ENCODE data around the gene TMEM151B.

Gene TMEM151B

DNA sequence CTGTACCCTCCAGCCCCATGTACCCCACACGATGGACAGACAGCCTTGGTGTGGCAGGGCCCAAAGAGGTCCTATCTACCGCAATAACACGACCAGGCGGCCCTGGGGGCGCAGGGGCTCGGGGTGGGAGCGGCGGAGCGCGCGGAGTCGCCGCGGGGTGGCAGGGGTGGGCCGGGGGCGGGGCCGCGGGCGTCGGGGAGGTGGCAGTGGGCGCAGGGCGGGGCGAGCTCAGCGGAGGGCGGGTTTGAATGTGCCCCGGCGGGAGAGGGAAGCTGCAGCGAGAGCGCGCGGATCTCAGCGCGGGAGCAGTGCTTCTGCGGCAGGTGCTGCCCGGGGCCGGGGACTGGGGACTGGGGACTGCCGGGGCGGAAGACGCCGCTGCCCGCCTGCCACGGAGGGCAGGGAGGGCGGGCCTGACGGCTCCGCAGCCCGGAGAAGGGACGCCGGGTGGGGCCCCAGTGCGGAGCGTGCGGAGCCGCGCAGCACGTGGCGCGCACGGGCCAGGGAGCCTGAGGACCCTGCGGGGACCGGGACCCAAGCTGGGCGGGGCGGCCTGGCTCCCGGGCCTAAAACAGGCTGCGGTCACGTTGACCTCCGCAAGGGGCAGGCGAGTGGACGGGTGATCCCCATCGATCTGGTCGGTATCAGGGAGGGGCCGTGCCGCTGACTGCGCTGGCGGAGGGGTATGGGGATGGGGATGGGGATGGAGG lies 46.8 kb upstream of the TMEM151B start, which contains the start of gene SLC29A1:
SLC29A1 (plus strand) TSS at position 277 of the 710 bp plus-strand sequence. CDS start 3,719 bp downstream, outside the sequence.
- peak within 1 kb of the TSS; percentile 86 for H3K27ac ChIP-seq

DNA sequence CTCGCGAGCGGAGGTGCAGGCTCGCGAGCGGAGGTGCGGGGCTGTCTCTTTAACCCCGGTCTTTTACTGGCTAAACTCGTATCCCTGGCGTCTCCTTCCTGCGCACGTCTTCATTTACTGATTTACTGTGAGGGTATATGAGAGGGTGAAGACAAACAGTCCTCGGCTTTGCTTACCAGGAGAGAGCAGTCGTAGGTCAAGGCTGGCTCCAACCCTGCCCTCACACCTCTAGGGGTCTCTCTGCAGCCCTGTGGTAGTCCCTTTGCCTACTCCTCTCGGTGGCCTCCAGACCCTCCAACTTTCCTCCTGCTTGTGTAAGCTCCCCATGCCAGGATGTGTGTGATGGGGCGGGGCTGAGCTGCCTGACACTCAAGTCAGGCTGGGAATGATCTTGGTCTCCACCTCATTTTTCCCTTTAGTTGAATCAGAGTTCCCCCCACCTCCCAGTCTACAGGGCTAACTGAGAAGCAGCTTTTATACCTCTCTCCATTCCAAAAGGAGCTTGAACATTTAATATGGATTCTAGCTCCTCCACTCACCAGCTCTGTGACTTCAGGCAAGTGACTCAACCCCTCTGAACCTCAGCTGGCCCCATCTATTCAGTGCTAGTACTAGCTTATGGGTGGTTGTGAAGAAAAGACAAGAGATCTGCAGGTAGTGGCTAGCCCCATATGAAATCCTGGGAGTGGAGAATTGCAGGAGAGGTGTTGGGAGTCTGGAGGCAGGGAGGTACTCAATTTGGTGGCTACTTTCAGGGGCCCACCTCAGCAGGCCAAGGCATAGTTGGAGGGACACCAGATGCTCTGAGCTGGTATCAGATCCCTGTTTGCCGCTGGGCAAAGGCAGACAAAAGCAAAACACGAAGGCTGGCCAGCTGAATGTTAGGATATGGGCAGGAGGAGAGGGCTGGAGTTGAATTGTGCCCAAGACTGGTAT lies 46.0 kb upstream of the TMEM151B start:
- CTCF ChIA-PET = interaction anchor here (0.6 to 2.7 kb wide), 3 partner anchors 10 to 273 kb away, joined by 4 to 11 read pairs (median 5); no protein-coding TSS in a partner anchor
- DNase-seq (ENCODE audit: low spot score) = no peak
- POLR2A ChIA-PET (ENCODE audit: low non-redundant PET) = no interaction called here
- peak overlapping the region; percentile 86 for H3K27ac ChIP-seq
- TF ChIP-seq, protein P1, sequence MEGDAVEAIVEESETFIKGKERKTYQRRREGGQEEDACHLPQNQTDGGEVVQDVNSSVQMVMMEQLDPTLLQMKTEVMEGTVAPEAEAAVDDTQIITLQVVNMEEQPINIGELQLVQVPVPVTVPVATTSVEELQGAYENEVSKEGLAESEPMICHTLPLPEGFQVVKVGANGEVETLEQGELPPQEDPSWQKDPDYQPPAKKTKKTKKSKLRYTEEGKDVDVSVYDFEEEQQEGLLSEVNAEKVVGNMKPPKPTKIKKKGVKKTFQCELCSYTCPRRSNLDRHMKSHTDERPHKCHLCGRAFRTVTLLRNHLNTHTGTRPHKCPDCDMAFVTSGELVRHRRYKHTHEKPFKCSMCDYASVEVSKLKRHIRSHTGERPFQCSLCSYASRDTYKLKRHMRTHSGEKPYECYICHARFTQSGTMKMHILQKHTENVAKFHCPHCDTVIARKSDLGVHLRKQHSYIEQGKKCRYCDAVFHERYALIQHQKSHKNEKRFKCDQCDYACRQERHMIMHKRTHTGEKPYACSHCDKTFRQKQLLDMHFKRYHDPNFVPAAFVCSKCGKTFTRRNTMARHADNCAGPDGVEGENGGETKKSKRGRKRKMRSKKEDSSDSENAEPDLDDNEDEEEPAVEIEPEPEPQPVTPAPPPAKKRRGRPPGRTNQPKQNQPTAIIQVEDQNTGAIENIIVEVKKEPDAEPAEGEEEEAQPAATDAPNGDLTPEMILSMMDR (conservative IDR thresholded peaks at IDR 0.05; ENCODE audit: low read depth) = no peak

More for the DNA sequence above, 46.8 kb upstream of the TMEM151B start, which contains the start of gene SLC29A1:
- ChIA-PET POLR2A (ENCODE audit: low non-redundant PET) (interaction anchor here (0.5 to 0.6 kb wide), 3 partner anchors 10 to 280 kb away, joined by 3 read pairs; no protein-coding TSS in a partner anchor), CTCF (interaction anchor here (0.6 to 2.7 kb wide), 4 partner anchors 10 to 51 kb away, joined by 3 to 11 read pairs (median 5); no protein-coding TSS in a partner anchor)
- peak; percentile 87 for DNase-seq (ENCODE audit: low spot score)
- TF ChIP-seq, protein P1 (conservative IDR thresholded peaks at IDR 0.05; ENCODE audit: low read depth) = 0 out of 2 replicates have a peak, but pooled peaks have one; percentile 11

DNA sequence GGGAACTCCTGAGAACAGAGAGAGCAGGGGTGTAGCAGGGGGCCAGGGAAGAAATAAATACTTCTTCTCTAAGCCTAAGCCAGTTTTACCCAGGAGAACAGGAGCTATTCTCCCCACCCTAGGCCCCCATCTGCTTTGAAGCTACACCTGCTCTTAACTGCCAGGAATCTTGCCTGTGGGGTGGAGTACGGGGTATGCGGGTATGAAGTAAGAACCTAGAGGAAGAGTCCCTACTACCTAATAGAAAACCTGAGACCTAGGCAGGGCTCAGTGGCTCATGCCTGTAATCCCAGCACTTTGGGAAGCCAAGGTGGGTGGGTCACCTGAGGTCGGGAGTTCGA lies 45.3 kb upstream of the TMEM151B start:
- peak overlapping the region; percentile 86 for H3K27ac ChIP-seq
- CTCF ChIA-PET = interaction anchor here (0.6 to 2.7 kb wide), 3 partner anchors 9 to 273 kb away, joined by 3 to 11 read pairs (median 4); no protein-coding TSS in a partner anchor
- DNase-seq (ENCODE audit: low spot score) = no peak
- POLR2A ChIA-PET (ENCODE audit: low non-redundant PET) = no interaction called here
- TF ChIP-seq, protein P1 (conservative IDR thresholded peaks at IDR 0.05; ENCODE audit: low read depth) = no peak

DNA sequence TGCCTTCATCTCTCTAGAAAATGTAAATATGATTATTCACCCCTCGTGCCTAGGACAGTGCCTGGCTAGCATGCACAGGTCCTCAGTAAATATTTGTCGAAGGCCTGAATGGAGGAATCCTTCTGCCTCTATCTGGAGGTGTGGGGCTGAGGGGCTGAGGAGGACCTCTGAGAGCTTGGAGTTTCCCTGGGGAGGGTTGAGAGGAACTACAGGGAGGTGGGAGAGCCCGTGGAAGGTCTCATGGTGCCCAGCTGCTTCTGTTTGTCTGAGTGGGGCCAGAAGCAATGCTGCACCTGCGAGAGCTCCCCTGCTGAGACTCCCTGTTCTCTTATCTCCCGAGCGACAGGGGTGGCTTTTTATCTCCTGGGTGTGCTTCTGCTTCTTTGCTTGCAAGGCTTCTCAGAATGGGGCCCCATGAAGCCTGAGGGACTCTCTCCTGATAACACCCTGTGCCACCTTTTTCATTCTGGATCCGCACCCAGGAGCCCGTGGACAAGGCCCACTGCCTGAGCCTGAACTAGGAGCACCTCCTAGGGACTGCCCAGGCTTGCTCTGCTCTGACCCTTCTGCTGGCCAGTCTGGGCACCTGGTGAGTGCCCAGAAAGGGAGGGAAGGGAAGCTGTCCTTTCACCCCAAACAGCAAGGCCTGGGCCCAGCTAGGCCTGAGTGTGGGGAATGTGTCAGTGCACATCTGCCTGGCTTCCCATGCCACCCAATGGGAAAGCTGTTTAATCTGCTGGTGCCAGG lies 44.5 kb upstream of the TMEM151B start:
- CTCF ChIA-PET = interaction anchor here (1.0 kb wide), 1 partner anchor 147 kb away, joined by 3 read pairs; no protein-coding TSS in a partner anchor
- no peak for DNase-seq (ENCODE audit: low spot score)
- peak overlapping the region; percentile 90 for H3K27ac ChIP-seq
- TF ChIP-seq, protein P1 (conservative IDR thresholded peaks at IDR 0.05; ENCODE audit: low read depth) = no peak
- POLR2A ChIA-PET (ENCODE audit: low non-redundant PET) = no interaction called here

DNA sequence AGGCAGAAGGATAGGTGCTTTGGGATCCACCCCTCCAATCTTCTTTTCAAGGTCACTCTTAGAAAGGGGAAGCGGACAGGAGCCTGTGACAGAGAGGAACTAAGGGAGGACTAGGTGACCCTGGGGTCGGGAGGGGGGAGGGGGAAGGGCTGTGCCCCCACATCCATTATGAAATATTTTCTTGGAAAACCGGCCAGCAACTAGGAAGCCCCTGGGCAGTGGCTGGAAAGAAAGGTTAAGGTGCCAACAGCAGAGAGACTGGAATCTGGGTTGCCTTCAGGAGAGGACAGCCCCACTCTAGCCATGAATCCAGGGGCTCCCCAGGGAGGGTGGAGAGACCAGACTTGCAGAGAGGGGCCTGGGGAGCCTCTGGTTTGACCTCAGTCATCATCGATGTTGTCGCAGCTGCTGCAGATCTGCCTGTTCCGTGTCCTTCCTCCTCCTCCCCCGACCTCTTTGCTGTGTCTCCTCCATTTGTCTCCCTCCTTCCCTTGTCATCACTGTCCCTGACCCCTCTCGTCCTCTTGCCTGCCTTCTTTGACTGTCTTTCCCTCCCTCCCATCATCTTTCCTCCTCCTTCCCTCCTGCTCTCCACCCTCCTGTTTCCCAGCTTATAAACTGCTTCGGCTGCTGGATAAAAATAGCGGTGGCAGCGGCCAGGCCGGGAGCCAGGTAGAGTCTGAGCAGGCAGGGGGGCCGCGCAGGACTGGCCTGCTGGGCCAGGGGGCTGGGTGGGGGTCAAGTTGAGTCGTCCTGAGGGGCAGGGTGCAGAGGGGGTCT lies 43.7 kb upstream of the TMEM151B start:
- ChIA-PET POLR2A (ENCODE audit: low non-redundant PET) (no interaction called here), CTCF (interaction anchor here (1.0 kb wide), 1 partner anchor 11 kb away, joined by 5 read pairs; no protein-coding TSS in a partner anchor)
- DNase-seq (ENCODE audit: low spot score) = no peak
- TF ChIP-seq, protein P1 (conservative IDR thresholded peaks at IDR 0.05; ENCODE audit: low read depth) = no peak
- H3K27ac ChIP-seq = peak overlapping the region; percentile 90

Data from RWPE1 (cell line).